Measurements from ENCODE around the gene APOBEC4. TPM values are rescaled to one million over a fixed set of nuclear protein-coding genes. Genes with fewer than 3 reads are reported as not detected.

Gene APOBEC4
- total RNA-seq, 4 donors from 2014 or later = 0.14 TPM; not detected in 3

DNA sequence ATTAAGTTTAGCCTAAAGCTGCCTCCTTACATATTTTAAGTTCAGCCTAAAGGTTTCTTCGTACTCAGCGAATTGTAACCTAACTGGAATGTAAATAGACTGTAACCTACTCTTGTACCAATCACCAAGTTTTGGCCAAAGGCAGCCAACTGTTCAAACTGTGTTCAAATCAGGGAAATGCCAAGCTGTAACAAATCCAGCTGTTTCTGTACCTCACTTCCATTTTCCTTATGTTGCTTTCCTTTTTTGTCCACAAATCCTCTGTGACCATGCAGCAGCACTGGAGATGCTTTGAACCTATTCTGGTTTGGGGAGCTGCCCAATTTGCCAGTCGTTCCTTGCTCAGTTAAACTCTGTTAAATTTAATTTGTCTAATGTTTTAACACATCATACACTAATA, 3.2 kb upstream of the APOBEC4 start:
- in situ Hi-C loops (cut with MboI; ENCODE audit: low pct_ligation_motif_present in 1 of 4, low pct_unique_long_range_greater_than_20kb in 1 of 4, low sequenced_read_pairs in 3 of 4) (loop anchor here in 3 of 4 donors (10.0 kb wide), 1 partner anchor 258 kb away; no protein-coding TSS in a partner anchor), intact Hi-C loops (cut with DNase I; ENCODE audit: low total_unique reads) (no loop called here)
- WGBS, 2 donors (ENCODE audit: low coverage in 1 of 2) = 86% methylated on average over 1 to 3 of the region's 3 CpGs
- no peak for DNase-seq
- TF ChIP-seq POLR2A (IDR thresholded peaks at IDR 0.05) = no peak
- TF ChIP-seq, protein P1, sequence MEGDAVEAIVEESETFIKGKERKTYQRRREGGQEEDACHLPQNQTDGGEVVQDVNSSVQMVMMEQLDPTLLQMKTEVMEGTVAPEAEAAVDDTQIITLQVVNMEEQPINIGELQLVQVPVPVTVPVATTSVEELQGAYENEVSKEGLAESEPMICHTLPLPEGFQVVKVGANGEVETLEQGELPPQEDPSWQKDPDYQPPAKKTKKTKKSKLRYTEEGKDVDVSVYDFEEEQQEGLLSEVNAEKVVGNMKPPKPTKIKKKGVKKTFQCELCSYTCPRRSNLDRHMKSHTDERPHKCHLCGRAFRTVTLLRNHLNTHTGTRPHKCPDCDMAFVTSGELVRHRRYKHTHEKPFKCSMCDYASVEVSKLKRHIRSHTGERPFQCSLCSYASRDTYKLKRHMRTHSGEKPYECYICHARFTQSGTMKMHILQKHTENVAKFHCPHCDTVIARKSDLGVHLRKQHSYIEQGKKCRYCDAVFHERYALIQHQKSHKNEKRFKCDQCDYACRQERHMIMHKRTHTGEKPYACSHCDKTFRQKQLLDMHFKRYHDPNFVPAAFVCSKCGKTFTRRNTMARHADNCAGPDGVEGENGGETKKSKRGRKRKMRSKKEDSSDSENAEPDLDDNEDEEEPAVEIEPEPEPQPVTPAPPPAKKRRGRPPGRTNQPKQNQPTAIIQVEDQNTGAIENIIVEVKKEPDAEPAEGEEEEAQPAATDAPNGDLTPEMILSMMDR (IDR thresholded peaks at IDR 0.05) = no peak
- TF ChIP-seq POLR2AphosphoS5 (IDR thresholded peaks at IDR 0.05) = no peak
- TF ChIP-seq EP300 (IDR thresholded peaks at IDR 0.05; ENCODE audit: low read depth) = no peak
- peaks cover 0 to 40% (median 22%) of the 10 kb centered on the region in 4 donors for H3K4me1 ChIP-seq
- H3K27ac ChIP-seq = no peak overlapping the region
- H3K9me3 ChIP-seq = no peaks in the 10 kb centered on the region
- no peak overlapping the region for H3K4me3 ChIP-seq
- H3K36me3 ChIP-seq = no peaks in the 10 kb centered on the region
- no peaks in the 10 kb centered on the region for H3K27me3 ChIP-seq

DNA sequence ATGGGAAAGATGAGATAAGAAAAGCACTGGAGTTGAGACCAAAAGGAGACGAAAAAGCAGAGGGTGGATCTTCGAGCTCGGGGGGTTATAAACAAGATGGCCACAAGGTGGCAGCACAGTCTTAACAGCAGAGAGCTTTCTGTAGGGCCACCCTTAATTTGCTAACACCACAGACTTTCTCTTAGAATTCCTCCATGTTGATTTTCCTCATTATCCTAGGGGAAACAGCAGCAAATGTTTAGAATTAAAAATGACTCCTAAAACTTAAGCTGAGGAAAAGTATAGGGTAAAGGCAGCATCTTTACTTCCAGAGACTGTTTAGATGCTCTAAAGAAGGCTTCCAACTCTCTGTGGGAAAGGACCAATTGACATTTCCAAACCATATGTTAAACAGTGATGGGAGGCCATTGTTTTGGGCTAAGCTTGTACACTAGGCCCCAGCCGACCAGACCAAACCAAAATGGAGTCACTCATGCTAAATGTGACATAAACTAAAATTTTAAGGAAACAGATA, 2.5 kb upstream of the APOBEC4 start:
- Histone ChIP-seq H3K9me3 (no peaks in the 10 kb centered on the region), H3K27me3 (no peaks in the 10 kb centered on the region), H3K4me1 (peaks cover 0 to 40% (median 22%) of the 10 kb centered on the region in 4 donors), H3K4me3 (no peak overlapping the region), H3K27ac (no peak overlapping the region), H3K36me3 (no peaks in the 10 kb centered on the region)
- DNase-seq = peak; percentile 84
- TF ChIP-seq POLR2AphosphoS5 (IDR thresholded peaks at IDR 0.05) = no peak
- TF ChIP-seq, protein P1 (IDR thresholded peaks at IDR 0.05) = peak; percentile 83 to 90 (median 86)
- intact Hi-C loops (cut with DNase I; ENCODE audit: low total_unique reads) = no loop called here
- WGBS, 2 donors (ENCODE audit: low coverage in 1 of 2) = 5 to 13% methylated on average over 4 of the region's 4 CpGs
- in situ Hi-C loops (cut with MboI; ENCODE audit: low pct_ligation_motif_present in 1 of 4, low pct_unique_long_range_greater_than_20kb in 1 of 4, low sequenced_read_pairs in 3 of 4) = loop anchor here in 3 of 4 donors (10.0 kb wide), 1 partner anchor 259 kb away; no protein-coding TSS in a partner anchor

DNA sequence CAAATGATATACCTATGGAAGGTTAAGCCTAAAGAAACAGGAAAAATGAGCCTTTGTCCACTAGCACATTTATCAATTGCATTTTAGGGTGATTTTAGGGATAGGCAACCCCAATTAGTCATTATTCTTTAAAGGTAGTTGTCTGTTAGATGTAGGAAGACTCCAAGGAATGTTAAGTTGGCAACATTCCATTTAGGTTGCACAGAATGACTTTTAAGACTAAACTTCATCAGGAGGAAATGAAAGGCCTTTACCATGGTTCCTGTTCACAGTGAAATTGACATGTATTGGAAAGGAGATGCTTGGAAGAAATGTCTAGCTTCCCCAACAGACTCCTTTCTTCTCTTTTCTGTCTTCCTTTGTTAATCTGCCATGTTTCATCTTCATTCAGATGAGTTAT, 1.6 kb upstream of the APOBEC4 start:
- no peak overlapping the region for H3K4me3 ChIP-seq
- H3K27ac ChIP-seq = no peak overlapping the region
- H3K27me3 ChIP-seq = no peaks in the 10 kb centered on the region
- TF ChIP-seq POLR2AphosphoS5 (IDR thresholded peaks at IDR 0.05) = no peak
- no peak for TF ChIP-seq EP300 (IDR thresholded peaks at IDR 0.05; ENCODE audit: low read depth)
- TF ChIP-seq POLR2A (IDR thresholded peaks at IDR 0.05) = no peak
- TF ChIP-seq, protein P1 (IDR thresholded peaks at IDR 0.05) = no peak
- DNase-seq = no peak
- no peaks in the 10 kb centered on the region for H3K9me3 ChIP-seq
- no peaks in the 10 kb centered on the region for H3K36me3 ChIP-seq
- intact Hi-C loops (cut with DNase I; ENCODE audit: low total_unique reads) = no loop called here
- H3K4me1 ChIP-seq = peaks cover 0 to 40% (median 22%) of the 10 kb centered on the region in 4 donors
- in situ Hi-C loops (cut with MboI; ENCODE audit: low pct_ligation_motif_present in 1 of 4, low pct_unique_long_range_greater_than_20kb in 1 of 4, low sequenced_read_pairs in 3 of 4) = loop anchor here in 3 of 4 donors (10.0 kb wide), 1 partner anchor 260 kb away; no protein-coding TSS in a partner anchor

DNA sequence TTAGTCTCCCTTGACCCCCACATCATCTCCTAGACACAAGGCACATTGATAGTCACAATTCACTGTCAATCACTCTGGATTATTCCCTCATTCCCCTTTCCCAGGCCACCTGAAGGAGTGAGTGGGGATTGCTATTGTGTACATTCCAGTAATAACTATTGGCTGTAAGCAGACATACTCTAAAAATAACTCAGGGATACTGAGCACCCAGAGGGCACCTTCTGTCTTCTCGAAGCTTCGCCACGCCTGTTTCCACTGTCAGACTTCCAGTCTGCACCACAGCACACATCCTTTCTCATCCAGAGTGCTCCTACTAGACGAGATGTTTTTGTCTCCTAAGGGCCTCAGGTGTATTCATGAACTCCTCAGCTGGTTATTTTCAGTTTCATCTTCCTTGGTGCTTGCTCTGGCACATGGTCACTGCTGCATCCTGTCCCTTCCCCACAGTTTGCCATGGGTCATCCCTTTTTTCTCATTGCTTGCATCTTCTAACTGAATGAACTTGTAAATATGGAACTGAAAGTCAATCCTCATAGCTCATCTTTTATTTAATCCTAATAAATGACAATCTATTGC, 848 bp upstream of the APOBEC4 start:
- TF ChIP-seq EP300 (IDR thresholded peaks at IDR 0.05; ENCODE audit: low read depth) (no peak), POLR2AphosphoS5 (IDR thresholded peaks at IDR 0.05) (no peak), POLR2A (IDR thresholded peaks at IDR 0.05) (no peak)
- TF ChIP-seq, protein P1 (IDR thresholded peaks at IDR 0.05) = no peak
- in situ Hi-C loops (cut with MboI; ENCODE audit: low pct_ligation_motif_present in 1 of 4, low pct_unique_long_range_greater_than_20kb in 1 of 4, low sequenced_read_pairs in 3 of 4) = loop anchor here in 3 of 4 donors (10.0 kb wide), 1 partner anchor 261 kb away; no protein-coding TSS in a partner anchor
- Histone ChIP-seq H3K4me1 (peaks cover 0 to 40% (median 22%) of the 10 kb centered on the region in 4 donors), H3K36me3 (no peaks in the 10 kb centered on the region), H3K27me3 (no peaks in the 10 kb centered on the region), H3K27ac (peak overlapping the region in 2 of 4 donors; percentile 74 to 76), H3K4me3 (no peak overlapping the region), H3K9me3 (no peaks in the 10 kb centered on the region)
- WGBS, 2 donors (ENCODE audit: low coverage in 1 of 2) = 50 to 81% methylated on average over 1 to 4 of the region's 4 CpGs
- intact Hi-C loops (cut with DNase I; ENCODE audit: low total_unique reads) = no loop called here
- no peak for DNase-seq

All from transverse colon (tissue), 4 donors.